CMK (cell line): Measurements from ENCODE around the gene YARS1.

Source experiments
- DNase-seq: peaks from one replicate; pipeline ENCODE4 v3.0.0-alpha.2; 2010; ENCODE audit warnings: low read depth

Gene YARS1

GRCh38 chr1:32780628-32781234 is 36.4 kb downstream of the YARS1 start:
- no peak for DNase-seq

DNA sequence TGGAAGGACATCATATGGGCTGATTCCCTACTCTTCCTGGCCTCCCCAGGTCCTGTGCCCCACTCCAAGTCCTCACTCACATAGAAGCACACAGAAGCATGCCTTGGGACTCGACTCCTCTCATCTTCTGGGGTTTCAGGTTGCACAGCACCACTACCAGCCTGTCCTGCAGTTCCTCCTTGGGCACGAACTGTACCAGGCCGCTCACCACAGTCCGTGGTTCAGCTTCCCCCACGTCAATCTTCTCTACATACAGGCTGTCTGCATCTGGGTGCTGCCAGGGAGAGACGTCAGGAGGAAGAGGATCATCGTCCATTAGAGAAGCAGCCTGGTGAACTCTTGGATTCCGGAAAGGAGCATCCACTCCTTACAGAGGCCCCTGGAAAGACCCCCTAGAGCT is 37.2 kb downstream of the YARS1 start:
- no peak for DNase-seq

- DNase-seq: no peak
Measured at GRCh38 chr1:32779242-32779641, 37.9 kb downstream of the YARS1 start.

DNA sequence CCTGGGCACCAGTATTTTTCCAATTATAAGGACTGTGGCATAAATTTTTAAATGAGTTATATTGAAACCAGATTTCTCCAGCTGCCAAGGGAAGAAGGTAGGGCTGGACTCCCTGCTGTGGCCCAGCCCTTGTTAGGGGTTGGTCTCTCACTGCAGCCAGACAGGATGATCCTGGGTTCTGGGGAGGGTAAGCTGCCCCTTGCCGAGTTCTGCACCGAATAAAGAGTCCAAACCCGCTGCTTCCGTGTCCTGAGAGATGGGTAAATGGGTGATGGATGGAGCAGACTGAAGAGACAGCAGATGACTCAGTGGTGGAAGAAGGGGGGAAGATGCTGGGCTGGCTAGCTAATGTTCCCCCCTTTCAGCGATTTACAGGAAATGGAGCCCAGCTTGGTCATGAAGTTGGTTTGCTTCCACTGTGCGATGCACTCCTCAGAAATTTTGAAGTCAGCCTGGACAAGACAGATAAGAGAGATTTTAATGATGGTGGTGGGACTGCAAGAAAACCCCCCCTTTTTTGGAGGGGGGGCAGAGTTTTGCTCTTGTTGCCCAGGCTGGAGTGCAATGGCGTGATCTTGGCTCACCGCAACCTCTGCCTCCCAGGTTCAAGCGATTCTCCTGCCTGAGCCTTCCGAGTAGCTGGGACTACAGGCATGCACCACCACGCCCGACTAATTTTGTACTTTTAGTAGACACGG is 41.4 kb downstream of the YARS1 start:
- DNase-seq: no peak

DNA sequence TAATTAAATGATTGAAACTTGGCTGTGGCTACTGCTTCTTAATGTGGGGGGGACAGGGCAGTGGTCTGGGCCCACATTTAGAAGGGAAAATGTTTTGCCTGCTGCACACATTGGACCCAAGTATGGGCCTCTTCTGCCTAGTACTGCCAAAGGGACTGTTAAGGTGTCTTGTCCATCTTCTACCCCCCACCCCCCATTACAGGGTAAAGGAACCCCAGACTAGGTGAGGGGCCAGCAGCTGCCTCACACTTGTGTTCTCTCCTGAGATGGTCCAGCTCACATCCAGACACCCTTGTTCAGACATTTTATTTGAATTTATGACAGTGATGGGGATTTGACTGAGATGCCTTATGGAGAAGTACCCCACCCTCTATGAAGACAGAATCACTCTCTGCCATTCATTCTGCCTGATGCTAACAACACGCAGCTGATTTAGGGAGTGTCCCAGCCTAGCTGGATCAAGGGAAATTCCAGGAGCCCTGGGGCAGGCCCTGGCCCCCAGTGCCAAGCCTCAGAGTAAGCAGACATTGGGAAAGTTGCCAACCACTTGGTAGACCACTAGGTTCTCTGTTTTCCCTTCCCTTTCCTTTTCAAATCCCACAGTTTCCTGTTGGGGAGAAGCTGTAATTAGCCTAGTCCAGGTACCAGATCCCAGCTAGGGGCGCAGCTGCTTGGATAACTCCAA is 42.1 kb downstream of the YARS1 start:
- no peak for DNase-seq

- no peak for DNase-seq
Measured at GRCh38 chr1:32774464-32774808, 42.7 kb downstream of the YARS1 start.

DNA sequence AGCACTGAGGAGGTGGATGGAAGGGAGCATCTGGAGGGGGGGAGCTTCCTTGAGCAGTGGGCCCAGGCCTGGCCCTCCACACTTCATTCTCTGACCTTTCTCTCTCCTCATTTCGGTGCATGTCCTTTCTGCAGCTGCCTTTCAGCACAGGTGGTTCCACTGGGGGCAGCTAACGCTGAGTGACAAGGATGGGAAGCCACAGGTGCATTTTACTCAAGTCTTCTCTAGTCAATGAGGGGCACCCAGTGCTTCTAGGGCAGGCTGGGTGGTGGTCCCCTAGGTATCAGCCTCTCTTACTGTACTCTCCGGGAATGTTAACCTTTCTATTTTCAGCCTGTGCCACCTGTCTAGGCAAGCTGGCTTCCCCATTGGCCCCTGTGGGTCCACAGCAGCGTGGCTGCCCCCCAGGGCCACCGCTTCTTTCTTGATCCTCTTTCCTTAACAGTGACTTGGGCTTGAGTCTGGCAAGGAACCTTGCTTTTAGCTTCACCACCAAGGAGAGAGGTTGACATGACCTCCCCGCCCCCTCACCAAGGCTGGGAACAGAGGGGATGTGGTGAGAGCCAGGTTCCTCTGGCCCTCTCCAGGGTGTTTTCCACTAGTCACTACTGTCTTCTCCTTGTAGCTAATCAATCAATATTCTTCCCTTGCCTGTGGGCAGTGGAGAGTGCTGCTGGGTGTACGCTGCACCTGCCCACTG is 43.2 kb downstream of the YARS1 start:
- no peak for DNase-seq

GRCh38 chr1:32773018-32773763 is 44.0 kb downstream of the YARS1 start:
- peak; percentile 45 for DNase-seq

GRCh38 chr1:32772281-32773017 is 44.7 kb downstream of the YARS1 start:
- no peak for DNase-seq

DNA sequence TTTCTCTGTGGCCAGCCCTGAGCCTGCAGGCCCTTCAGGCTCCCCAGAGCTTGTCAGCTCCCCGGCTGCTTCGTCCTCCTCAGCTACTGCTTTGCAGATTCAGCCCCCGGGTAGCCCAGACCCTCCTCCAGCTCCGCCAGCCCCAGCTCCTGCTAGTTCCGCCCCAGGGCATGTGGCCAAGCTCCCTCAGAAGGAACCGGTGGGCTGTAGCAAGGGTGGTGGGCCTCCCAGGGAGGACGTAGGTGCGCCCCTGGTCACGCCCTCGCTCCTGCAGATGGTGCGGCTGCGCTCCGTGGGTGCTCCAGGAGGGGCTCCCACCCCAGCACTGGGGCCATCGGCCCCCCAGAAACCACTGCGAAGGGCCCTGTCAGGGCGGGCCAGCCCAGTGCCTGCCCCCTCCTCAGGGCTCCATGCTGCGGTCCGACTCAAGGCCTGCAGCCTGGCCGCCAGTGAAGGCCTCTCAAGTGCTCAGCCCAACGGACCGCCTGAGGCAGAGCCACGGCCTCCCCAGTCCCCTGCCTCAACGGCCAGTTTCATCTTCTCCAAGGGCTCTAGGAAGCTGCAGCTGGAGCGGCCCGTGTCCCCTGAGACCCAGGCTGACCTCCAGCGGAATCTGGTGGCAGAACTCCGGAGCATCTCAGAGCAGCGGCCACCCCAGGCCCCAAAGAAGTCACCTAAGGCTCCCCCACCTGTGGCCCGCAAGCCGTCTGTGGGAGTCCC is 45.4 kb downstream of the YARS1 start:
- DNase-seq: no peak

- DNase-seq: no peak
Measured at GRCh38 chr1:32770741-32771548, 46.2 kb downstream of the YARS1 start.

- DNase-seq: no peak
Measured at GRCh38 chr1:32770221-32770731, 46.9 kb downstream of the YARS1 start.

- no peak for DNase-seq
Measured at GRCh38 chr1:32769524-32770220, 47.5 kb downstream of the YARS1 start.

- DNase-seq: no peak
Measured at GRCh38 chr1:32768110-32768850, 48.9 kb downstream of the YARS1 start.

GRCh38 chr1:32767641-32768040 is 49.5 kb downstream of the YARS1 start:
- DNase-seq: no peak

- no peak for DNase-seq
Measured at GRCh38 chr1:32767156-32767555, 50.0 kb downstream of the YARS1 start.

DNA sequence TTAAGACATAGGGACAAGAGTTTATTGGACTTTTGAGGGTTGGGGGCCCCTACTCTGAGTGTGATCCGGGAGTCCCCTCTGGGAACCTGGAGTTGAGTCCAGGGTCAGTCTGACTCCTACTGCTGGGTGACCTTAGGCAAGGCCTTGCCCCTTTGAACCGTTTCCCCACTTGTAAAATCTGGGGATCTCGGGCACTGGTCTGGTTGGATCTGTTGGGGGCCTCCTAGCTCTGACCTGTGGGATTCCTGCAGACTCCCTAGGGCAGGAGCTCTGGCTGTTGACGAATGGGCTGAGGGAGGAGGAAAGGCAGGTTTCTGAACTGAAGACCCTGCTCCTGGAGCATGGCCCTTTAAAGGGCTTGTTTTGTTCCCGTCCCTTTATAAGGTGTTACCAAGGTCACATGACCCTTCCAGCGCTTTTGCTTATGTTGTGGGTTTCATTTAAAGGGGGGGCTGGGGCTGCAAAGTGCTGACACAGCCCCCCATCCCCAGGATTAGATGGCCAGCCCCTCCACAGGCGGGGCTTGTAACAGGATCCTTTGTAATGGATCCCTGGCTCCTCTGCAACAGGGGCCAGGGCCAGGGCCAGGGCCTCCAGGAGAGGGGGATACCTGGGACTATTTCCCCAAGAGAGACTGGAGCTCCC is 50.7 kb downstream of the YARS1 start:
- DNase-seq: no peak
